Colonic mucosa (tissue), 4 donors: ENCODE data around the gene PTGIS. TPM values are rescaled to one million over a fixed set of nuclear protein-coding genes. Genes with fewer than 3 reads are reported as not detected.

ENCODE experiments used
- DNase-seq: peaks from one replicate; pipeline ENCODE4 v3.0.0-alpha.2; 2020
- H3K27ac ChIP-seq: fragments of 200-600 bp; one replicate; pipeline ENCODE4 v1.8.0; 2021
- H3K27me3 ChIP-seq: fragments of 200-600 bp; one replicate; pipeline ENCODE4 v1.8.0; 2021
- H3K36me3 ChIP-seq: fragments of 200-600 bp; one replicate; pipeline ENCODE4 v1.8.0; 2021
- H3K4me1 ChIP-seq: fragments of 200-600 bp; one replicate; pipeline ENCODE4 v1.8.0; 2021; ENCODE audit warnings: mild to moderate bottlenecking
- H3K4me3 ChIP-seq: fragments of 200-600 bp; one replicate; pipeline ENCODE4 v1.8.0; 2021
- H3K9ac ChIP-seq, 2 donors: one replicate each; pipeline ENCODE4 v1.7.0; 2013; ENCODE audit warnings: control low read depth in 2 of 2, low read depth in 2 of 2, low read length in 2 of 2
- H3K9me3 ChIP-seq: fragments of 200-600 bp; one replicate; pipeline ENCODE4 v1.8.0; 2021
- CTCF ChIP-seq: fragments of 200-600 bp; IDR thresholded peaks from one replicate; pipeline ENCODE4 v1.8.0; 2022; ENCODE audit warnings: antibody characterized with exemption, mild to moderate bottlenecking
- intact Hi-C: fragments of 100-400 bp; cut with DNase I; formaldehyde crosslinking; loops from one replicate; pipeline ENCODE4 v1.14.1; 2022
- total RNA-seq, 2 donors: library from RNA; stranded (reverse); fragmentation: NEBNext Ultra II Directional in 1 of 2; extraction: Animal tissue kit (Norgen Biotek cat#: 25700) in 1 of 2; gene quantifications; one replicate each; pipeline ENCODE4 v1.2.1, GENCODE V29; 2021
- donor health status: healthy.
- donor health status: DM: no; HTN: no; CAD: no.
- donor health status: DM: no; HTN: no; CAD: no.

PTGIS gene
- total RNA-seq, 2 donors from 2014 or later: 0.94 to 8.0 TPM

GRCh38 chr20:49561256-49561655 lies 6.7 kb downstream of the PTGIS start:
- Histone ChIP-seq H3K27ac (no peak overlapping the region), H3K4me3 (no peak overlapping the region), H3K4me1 (no peaks in the 10 kb centered on the region), H3K27me3 (no peaks in the 10 kb centered on the region), H3K9ac (no peak overlapping the region), H3K9me3 (no peaks in the 10 kb centered on the region), H3K36me3 (no peaks in the 10 kb centered on the region)
- TF ChIP-seq CTCF: no peak
- intact Hi-C loops: no loop called here
- DNase-seq: no peak

DNA sequence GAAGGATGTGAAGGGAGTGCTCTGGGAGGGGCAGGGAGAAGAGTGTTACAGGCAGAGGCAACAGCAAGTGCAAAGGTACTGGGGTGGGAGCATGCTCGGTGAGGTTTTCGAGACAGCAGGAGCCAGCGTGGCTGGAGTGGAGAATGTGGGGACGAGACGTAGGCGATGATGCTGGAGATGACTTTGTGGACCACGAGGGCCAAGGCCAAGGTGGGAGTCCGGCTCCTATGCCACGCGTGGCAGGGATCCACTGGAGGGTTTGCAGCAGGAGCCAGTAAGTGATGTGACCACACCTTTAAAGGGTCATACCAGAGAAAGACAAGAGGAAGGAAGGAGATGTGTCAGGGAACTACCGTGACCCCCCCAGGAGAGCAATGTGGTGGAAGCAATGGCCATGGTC lies 7.3 kb downstream of the PTGIS start:
- intact Hi-C loops: no loop called here
- Histone ChIP-seq H3K9me3 (no peaks in the 10 kb centered on the region), H3K36me3 (no peaks in the 10 kb centered on the region), H3K27ac (no peak overlapping the region), H3K9ac (no peak overlapping the region), H3K27me3 (no peaks in the 10 kb centered on the region), H3K4me3 (no peak overlapping the region), H3K4me1 (no peaks in the 10 kb centered on the region)
- TF ChIP-seq CTCF: no peak
- no peak for DNase-seq

- H3K27me3 ChIP-seq: no peaks in the 10 kb centered on the region
- H3K9ac ChIP-seq: no peak overlapping the region
- no peaks in the 10 kb centered on the region for H3K9me3 ChIP-seq
- H3K4me1 ChIP-seq: no peaks in the 10 kb centered on the region
- no peak overlapping the region for H3K4me3 ChIP-seq
- intact Hi-C loops: no loop called here
- no peak overlapping the region for H3K27ac ChIP-seq
- no peak for TF ChIP-seq CTCF
- DNase-seq: no peak
- H3K36me3 ChIP-seq: no peaks in the 10 kb centered on the region
Observed at GRCh38 chr20:49560186-49560585, 7.8 kb downstream of the PTGIS start.

GRCh38 chr20:49559411-49560081 lies 8.4 kb downstream of the PTGIS start:
- no peak for DNase-seq
- no peak for TF ChIP-seq CTCF
- no peaks in the 10 kb centered on the region for H3K4me1 ChIP-seq
- H3K27ac ChIP-seq: no peak overlapping the region
- intact Hi-C loops: no loop called here
- no peak overlapping the region for H3K4me3 ChIP-seq
- H3K36me3 ChIP-seq: no peaks in the 10 kb centered on the region
- no peak overlapping the region for H3K9ac ChIP-seq
- H3K27me3 ChIP-seq: no peaks in the 10 kb centered on the region
- H3K9me3 ChIP-seq: no peaks in the 10 kb centered on the region

DNA sequence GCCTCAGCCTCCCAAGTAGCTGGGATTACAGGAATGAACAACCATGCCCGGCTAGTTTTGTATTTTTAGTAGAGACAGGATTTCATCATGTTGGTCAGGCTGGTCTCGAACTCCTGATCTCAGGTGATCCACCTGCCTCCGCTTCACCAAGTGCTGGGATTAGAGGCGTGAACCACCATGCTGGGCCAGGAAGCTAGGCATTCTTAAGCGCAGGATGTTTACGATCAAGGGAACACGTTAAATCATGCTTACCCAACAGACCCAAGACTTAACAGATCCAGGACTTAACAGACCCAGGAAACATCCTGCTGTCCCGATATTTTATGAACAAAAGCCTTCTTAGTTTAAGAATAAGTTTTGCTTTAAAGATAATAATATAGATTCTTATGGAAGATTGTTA lies 9.1 kb downstream of the PTGIS start:
- no peak for DNase-seq
- TF ChIP-seq CTCF: no peak
- Histone ChIP-seq H3K4me1 (no peaks in the 10 kb centered on the region), H3K27ac (no peak overlapping the region), H3K27me3 (no peaks in the 10 kb centered on the region), H3K4me3 (no peak overlapping the region), H3K9ac (no peak overlapping the region), H3K36me3 (no peaks in the 10 kb centered on the region), H3K9me3 (no peaks in the 10 kb centered on the region)
- intact Hi-C loops: no loop called here
